ENCODE data around the gene SFRP5. TPM values are rescaled to one million over a fixed set of nuclear protein-coding genes. Genes with fewer than 3 reads are reported as not detected.

SFRP5 gene
- total and polyA plus RNA-seq, 10 of the 15 experiments (the other 5 are each of a cell fraction or from before 2014, with no cell fraction given) = not detected

- TF ChIP-seq, protein P1, sequence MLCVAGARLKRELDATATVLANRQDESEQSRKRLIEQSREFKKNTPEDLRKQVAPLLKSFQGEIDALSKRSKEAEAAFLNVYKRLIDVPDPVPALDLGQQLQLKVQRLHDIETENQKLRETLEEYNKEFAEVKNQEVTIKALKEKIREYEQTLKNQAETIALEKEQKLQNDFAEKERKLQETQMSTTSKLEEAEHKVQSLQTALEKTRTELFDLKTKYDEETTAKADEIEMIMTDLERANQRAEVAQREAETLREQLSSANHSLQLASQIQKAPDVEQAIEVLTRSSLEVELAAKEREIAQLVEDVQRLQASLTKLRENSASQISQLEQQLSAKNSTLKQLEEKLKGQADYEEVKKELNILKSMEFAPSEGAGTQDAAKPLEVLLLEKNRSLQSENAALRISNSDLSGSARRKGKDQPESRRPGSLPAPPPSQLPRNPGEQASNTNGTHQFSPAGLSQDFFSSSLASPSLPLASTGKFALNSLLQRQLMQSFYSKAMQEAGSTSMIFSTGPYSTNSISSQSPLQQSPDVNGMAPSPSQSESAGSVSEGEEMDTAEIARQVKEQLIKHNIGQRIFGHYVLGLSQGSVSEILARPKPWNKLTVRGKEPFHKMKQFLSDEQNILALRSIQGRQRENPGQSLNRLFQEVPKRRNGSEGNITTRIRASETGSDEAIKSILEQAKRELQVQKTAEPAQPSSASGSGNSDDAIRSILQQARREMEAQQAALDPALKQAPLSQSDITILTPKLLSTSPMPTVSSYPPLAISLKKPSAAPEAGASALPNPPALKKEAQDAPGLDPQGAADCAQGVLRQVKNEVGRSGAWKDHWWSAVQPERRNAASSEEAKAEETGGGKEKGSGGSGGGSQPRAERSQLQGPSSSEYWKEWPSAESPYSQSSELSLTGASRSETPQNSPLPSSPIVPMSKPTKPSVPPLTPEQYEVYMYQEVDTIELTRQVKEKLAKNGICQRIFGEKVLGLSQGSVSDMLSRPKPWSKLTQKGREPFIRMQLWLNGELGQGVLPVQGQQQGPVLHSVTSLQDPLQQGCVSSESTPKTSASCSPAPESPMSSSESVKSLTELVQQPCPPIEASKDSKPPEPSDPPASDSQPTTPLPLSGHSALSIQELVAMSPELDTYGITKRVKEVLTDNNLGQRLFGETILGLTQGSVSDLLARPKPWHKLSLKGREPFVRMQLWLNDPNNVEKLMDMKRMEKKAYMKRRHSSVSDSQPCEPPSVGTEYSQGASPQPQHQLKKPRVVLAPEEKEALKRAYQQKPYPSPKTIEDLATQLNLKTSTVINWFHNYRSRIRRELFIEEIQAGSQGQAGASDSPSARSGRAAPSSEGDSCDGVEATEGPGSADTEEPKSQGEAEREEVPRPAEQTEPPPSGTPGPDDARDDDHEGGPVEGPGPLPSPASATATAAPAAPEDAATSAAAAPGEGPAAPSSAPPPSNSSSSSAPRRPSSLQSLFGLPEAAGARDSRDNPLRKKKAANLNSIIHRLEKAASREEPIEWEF (IDR thresholded peaks at IDR 0.05; ENCODE audit: insufficient replicate concordance, low read depth, low read length) = no peak
- TF ChIP-seq SMC3 (IDR thresholded peaks at IDR 0.05; ENCODE audit: borderline replicate concordance, low read length) = peak; percentile 95
- no peak for TF ChIP-seq CHD1 (IDR thresholded peaks at IDR 0.05; ENCODE audit: low read depth, low read length)
- TF ChIP-seq NFYB (IDR thresholded peaks at IDR 0.05; ENCODE audit: insufficient read depth, low read depth, low read length) = no peak
- TF ChIP-seq DPF2 (IDR thresholded peaks at IDR 0.05) = no peak
- TF ChIP-seq YY1 (IDR thresholded peaks at IDR 0.05; ENCODE audit: low read depth, low read length) = 0 out of 2 replicates have a peak, but pooled peaks have one; percentile 46
- TF ChIP-seq IRF4 (IDR thresholded peaks at IDR 0.05; ENCODE audit: low read depth, low read length) = no peak
- TF ChIP-seq CTCF (IDR thresholded peaks at IDR 0.05 in 2 of 3, conservative IDR thresholded peaks at IDR 0.05 in 1 of 3; ENCODE audit: control insufficient read depth in 2 of 3, extremely low read depth in 1 of 3, insufficient read depth in 1 of 3, low read depth in 3 of 3, low read length in 3 of 3) = peak; percentile 78 to 84 (median 80)
- TF ChIP-seq RAD51 (IDR thresholded peaks at IDR 0.05) = no peak
- no peak for TF ChIP-seq ZNF274 (IDR thresholded peaks at IDR 0.05; ENCODE audit: insufficient read depth, insufficient read length)
- no peak for TF ChIP-seq IRF5 (IDR thresholded peaks at IDR 0.05; ENCODE audit: borderline replicate concordance)
- no peak for TF ChIP-seq KLF5 (IDR thresholded peaks at IDR 0.05; ENCODE audit: partially characterized antibody)
- no peak for TF ChIP-seq NR2C1 (IDR thresholded peaks at IDR 0.05)
- TF ChIP-seq ZZZ3 (IDR thresholded peaks at IDR 0.05; ENCODE audit: control insufficient read depth, insufficient read length, low read depth) = no peak
- TF ChIP-seq RCOR1 (conservative IDR thresholded peaks at IDR 0.05; ENCODE audit: low read depth, low read length) = no peak
- no peak for TF ChIP-seq JUND (IDR thresholded peaks at IDR 0.05; ENCODE audit: low read depth, low read length)
Measured at GRCh38 chr10:97731346-97732051, 40.3 kb downstream of the SFRP5 start (continued).
